OCI-LY1 (cell line): ENCODE data around the gene GALNT9.

Experiments used
- EZH2 ChIP-seq: fragments of 200-600 bp; sonication (generic), shearing (Covaris generic); IDR thresholded peaks from 2 replicates; pipeline ENCODE4 v1.8.0; 2017; ENCODE audit warnings: borderline replicate concordance, mixed run types, mild to moderate bottlenecking, antibody characterized with exemption, low read length, moderate library complexity, mixed read lengths
- TF ChIP-seq, protein P1 (sequence below): fragments of 200-600 bp; sonication (generic), shearing (Covaris generic); IDR thresholded peaks from 2 replicates; pipeline ENCODE4 v1.5.1; 2017; ENCODE audit warnings: mild to moderate bottlenecking, antibody characterized with exemption, low read length, moderate library complexity, mixed read lengths

DNA sequence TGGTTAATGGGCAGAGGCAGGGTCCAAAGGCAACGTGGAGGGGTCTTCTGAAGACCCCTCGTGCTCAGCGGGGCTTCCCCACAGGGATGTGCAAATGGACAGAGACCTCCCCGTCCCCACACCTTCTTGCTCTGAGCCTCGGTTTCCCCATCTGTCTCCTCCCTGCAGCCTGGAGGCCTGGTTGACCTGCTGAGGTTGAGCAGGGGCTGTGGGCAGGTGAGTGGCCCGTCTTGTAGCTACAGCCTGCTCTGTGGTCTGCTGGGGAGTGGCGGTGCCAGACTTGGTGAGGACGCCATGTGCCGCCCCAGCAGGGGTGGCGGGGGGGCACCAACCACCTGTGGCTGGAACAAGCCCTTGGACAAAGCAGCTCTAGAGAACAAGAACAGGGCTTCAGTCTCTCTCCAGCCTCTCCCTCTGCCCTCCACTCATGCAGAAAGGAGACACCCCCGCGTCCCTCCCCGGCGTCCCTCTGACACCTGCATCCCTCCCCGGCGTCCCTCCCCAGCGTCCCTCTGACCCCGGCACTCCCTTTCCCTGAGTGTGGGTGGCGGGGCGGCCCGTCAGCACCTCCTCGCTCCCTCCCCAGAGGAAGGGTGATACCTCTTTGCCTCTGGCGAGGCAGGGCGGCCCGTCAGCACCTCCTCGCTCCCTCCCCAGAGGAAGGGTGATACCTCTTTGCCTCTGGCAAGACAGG is 101.5 kb downstream of the GALNT9 start:
- TF ChIP-seq, protein P1, sequence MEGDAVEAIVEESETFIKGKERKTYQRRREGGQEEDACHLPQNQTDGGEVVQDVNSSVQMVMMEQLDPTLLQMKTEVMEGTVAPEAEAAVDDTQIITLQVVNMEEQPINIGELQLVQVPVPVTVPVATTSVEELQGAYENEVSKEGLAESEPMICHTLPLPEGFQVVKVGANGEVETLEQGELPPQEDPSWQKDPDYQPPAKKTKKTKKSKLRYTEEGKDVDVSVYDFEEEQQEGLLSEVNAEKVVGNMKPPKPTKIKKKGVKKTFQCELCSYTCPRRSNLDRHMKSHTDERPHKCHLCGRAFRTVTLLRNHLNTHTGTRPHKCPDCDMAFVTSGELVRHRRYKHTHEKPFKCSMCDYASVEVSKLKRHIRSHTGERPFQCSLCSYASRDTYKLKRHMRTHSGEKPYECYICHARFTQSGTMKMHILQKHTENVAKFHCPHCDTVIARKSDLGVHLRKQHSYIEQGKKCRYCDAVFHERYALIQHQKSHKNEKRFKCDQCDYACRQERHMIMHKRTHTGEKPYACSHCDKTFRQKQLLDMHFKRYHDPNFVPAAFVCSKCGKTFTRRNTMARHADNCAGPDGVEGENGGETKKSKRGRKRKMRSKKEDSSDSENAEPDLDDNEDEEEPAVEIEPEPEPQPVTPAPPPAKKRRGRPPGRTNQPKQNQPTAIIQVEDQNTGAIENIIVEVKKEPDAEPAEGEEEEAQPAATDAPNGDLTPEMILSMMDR, result no peak
- TF ChIP-seq EZH2, result no peak
